ENCODE data around the gene IRF2BP2.
A peak's percentile ranks its signal among the peaks of the same experiment; 100 is the strongest.

IRF2BP2 gene

GRCh38 chr1:234610061-234610665, at the start of gene IRF2BP2:
Gene IRF2BP2, minus strand, starts transcription at chr1:234610178. Its CDS starts 684 bp downstream, at chr1:234609494.
- peak within 1 kb of the TSS; percentile 93 to 99 (median 93) for H3K4me3 Mint-ChIP-seq
- peaks cover 36% of the 10 kb centered on the region for H3K4me1 Mint-ChIP-seq
- H3K36me3 Mint-ChIP-seq (ENCODE audit: low read depth) = peaks cover 37% of the 10 kb centered on the region
- peaks cover 4% of the 10 kb centered on the region for H3K27me3 Mint-ChIP-seq (ENCODE audit: low read depth)
- no peak for TF ChIP-seq CTCF (IDR thresholded peaks at IDR 0.05; ENCODE audit: unreplicated experiment in 3 of 3)
- H3K9me3 Mint-ChIP-seq = peaks cover 2% of the 10 kb centered on the region
- H3K27ac Mint-ChIP-seq = peak within 1 kb of the TSS; percentile 100

- Mint-ChIP-seq H3K4me3 (no peak overlapping the region), H3K27ac (no peak overlapping the region), H3K27me3 (ENCODE audit: low read depth) (no peaks in the 10 kb centered on the region), H3K4me1 (peaks cover 14% of the 10 kb centered on the region), H3K36me3 (ENCODE audit: low read depth) (no peaks in the 10 kb centered on the region), H3K9me3 (no peaks in the 10 kb centered on the region)
- no peak for TF ChIP-seq CTCF (IDR thresholded peaks at IDR 0.05; ENCODE audit: unreplicated experiment in 3 of 3)
Measured at GRCh38 chr1:234659538-234659937, 49.6 kb upstream of the IRF2BP2 start.

GRCh38 chr1:234658138-234658537, 48.2 kb upstream of the IRF2BP2 start:
- H3K27ac Mint-ChIP-seq = no peak overlapping the region
- H3K36me3 Mint-ChIP-seq (ENCODE audit: low read depth) = no peaks in the 10 kb centered on the region
- no peaks in the 10 kb centered on the region for H3K27me3 Mint-ChIP-seq (ENCODE audit: low read depth)
- H3K9me3 Mint-ChIP-seq = no peaks in the 10 kb centered on the region
- no peak for TF ChIP-seq CTCF (IDR thresholded peaks at IDR 0.05; ENCODE audit: unreplicated experiment in 3 of 3)
- no peak overlapping the region for H3K4me3 Mint-ChIP-seq
- H3K4me1 Mint-ChIP-seq = peaks cover 14% of the 10 kb centered on the region

DNA sequence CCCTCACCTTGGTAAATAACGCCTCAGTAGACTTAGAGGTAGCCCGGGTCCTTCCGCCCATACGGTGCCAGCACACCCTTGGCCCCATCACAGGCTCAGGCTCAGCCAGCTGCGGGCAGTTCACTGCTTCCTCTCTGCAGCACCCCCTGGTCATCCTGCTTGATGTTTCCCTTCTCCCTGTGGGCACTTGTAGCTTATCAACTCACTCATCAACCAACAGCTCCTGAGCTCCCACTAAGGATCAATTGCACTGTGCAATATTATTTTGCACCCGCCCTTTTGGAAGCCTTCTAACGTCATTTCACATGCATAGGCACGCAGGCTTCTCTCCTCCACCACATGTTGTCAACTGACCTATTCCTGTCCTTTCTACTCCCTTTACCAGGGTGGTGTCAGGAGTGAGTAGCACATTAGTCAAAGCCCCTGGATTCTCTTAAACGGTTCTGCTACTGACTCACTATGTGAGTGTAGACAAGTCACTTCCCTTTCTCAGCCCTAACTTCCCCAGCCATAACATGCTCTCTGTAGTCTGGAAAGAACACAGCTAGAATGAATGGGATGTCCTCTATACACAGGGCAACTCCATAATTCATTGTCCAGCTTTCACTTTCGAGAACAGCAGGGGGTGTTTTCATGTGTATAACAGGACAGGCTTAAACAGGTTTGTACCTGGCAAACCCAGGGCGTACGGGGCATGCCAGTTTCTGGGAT, 47.1 kb upstream of the IRF2BP2 start:
- Mint-ChIP-seq H3K4me3 (no peak overlapping the region), H3K27ac (peak overlapping the region in 2 of 3 experiments; percentile 13 to 72), H3K4me1 (peaks cover 8% of the 10 kb centered on the region), H3K9me3 (no peaks in the 10 kb centered on the region), H3K36me3 (ENCODE audit: low read depth) (no peaks in the 10 kb centered on the region), H3K27me3 (ENCODE audit: low read depth) (no peaks in the 10 kb centered on the region)
- TF ChIP-seq CTCF (IDR thresholded peaks at IDR 0.05; ENCODE audit: unreplicated experiment in 3 of 3) = no peak

DNA sequence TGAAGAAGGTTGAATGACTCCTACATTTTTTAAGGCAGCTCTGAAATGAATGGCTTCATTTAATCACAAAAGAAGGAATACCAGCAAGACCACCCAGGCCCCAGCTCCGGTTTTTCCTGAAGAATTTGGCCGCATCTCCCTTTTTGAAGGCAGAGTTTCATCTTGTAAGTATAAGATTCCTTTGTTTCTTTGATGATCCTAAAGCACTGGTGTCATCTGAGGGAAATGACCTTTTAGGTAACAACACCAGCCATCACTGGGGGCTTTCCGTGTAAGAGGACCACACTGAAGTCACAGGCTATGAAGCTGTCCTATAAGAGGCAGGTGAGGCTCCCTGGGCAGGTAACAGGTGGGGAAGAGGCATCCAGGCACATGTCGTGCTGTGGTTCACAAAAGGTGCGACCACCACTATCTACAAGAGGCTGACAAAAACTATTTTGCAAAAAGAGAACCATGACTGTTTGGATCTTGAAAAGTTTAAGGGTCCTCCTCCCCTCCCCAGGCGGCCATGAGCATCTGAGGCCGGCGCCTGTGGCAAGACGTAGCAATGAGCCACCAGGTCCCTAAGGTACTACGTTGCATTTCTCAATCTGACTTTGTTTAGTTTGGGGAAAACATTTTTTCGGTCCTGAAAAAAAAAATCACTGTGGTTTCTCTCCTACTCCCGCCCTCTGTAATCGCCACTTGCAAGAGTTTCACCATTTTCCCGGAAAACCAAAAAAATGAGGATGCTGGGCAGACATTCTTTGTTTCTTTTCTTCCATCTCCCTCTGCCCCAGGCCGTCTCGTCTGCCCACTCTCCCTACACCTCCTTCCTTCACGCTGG, 46.3 kb upstream of the IRF2BP2 start:
- Mint-ChIP-seq H3K36me3 (ENCODE audit: low read depth) (no peaks in the 10 kb centered on the region), H3K27me3 (ENCODE audit: low read depth) (no peaks in the 10 kb centered on the region), H3K4me3 (no peak overlapping the region), H3K4me1 (peaks cover 8% of the 10 kb centered on the region), H3K9me3 (no peaks in the 10 kb centered on the region), H3K27ac (no peak overlapping the region)
- no peak for TF ChIP-seq CTCF (IDR thresholded peaks at IDR 0.05; ENCODE audit: unreplicated experiment in 3 of 3)
